ENCODE data around the gene RABGAP1L.

- no peak for TF ChIP-seq POLR2AphosphoS5 (IDR thresholded peaks at IDR 0.05; ENCODE audit: borderline replicate concordance, low read depth, low read length)
- no peak for TF ChIP-seq EZH2 (IDR thresholded peaks at IDR 0.05)
- no peak for TF ChIP-seq FOXP2 (optimal IDR thresholded peaks at IDR 0.05; ENCODE audit: control extremely low read depth, extremely low read length, insufficient read depth)
These were observed 142.2 kb downstream of the RABGAP1L start for GRCh38 chr1:174301295-174302077.
